GM12873 (cell line): ENCODE results near the gene ARHGEF2.

Experiments
- TF ChIP-seq, protein P1 (sequence below): IDR thresholded peaks from 2 replicates; pipeline ENCODE4 v1.5.1; 2012; ENCODE audit warnings: low read depth, mild to moderate bottlenecking, moderate library complexity, low read length, control low read depth; ENCODE audit not compliant: insufficient read depth; ENCODE audit errors: missing control alignments

The ARHGEF2 gene

DNA sequence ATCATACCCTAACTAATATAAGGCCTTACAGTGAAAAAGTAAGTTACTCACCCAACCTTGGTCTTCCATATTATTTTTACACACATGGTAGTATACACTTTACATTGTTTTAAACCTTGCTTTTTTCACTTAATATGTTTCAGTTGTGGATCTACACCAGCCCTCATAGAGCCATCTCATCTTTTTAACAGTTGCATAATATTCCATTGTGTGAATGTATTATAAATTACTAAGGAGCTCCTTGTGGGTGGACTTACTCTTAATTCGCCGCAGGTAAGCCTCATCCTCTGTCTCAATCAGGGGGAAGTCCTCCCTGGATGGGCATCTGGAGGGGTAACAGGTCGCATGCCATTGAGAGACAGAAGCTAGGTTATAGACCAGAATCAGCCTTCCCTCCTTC is 23.7 kb downstream of the ARHGEF2 start:
- TF ChIP-seq, protein P1, sequence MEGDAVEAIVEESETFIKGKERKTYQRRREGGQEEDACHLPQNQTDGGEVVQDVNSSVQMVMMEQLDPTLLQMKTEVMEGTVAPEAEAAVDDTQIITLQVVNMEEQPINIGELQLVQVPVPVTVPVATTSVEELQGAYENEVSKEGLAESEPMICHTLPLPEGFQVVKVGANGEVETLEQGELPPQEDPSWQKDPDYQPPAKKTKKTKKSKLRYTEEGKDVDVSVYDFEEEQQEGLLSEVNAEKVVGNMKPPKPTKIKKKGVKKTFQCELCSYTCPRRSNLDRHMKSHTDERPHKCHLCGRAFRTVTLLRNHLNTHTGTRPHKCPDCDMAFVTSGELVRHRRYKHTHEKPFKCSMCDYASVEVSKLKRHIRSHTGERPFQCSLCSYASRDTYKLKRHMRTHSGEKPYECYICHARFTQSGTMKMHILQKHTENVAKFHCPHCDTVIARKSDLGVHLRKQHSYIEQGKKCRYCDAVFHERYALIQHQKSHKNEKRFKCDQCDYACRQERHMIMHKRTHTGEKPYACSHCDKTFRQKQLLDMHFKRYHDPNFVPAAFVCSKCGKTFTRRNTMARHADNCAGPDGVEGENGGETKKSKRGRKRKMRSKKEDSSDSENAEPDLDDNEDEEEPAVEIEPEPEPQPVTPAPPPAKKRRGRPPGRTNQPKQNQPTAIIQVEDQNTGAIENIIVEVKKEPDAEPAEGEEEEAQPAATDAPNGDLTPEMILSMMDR = no peak

DNA sequence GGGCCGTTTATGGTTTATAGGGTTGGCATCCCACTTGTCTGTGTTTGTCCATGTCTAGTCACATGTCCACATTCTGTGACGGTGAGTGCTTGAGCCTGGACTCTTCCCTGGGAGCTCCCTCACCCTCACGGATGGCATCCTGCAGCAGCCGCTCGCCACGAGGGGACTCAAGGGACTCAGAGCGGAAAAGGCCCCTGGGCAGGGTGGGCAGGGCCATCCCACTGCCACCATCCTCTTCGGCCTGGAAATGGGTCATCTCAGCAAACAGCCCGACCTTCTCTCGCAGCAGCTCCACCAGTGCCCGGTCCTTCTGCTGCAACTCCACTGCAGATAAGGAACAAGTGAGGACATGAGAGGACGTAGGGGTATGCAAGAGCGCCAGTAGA is 25.8 kb downstream of the ARHGEF2 start:
- TF ChIP-seq, protein P1 = no peak

DNA sequence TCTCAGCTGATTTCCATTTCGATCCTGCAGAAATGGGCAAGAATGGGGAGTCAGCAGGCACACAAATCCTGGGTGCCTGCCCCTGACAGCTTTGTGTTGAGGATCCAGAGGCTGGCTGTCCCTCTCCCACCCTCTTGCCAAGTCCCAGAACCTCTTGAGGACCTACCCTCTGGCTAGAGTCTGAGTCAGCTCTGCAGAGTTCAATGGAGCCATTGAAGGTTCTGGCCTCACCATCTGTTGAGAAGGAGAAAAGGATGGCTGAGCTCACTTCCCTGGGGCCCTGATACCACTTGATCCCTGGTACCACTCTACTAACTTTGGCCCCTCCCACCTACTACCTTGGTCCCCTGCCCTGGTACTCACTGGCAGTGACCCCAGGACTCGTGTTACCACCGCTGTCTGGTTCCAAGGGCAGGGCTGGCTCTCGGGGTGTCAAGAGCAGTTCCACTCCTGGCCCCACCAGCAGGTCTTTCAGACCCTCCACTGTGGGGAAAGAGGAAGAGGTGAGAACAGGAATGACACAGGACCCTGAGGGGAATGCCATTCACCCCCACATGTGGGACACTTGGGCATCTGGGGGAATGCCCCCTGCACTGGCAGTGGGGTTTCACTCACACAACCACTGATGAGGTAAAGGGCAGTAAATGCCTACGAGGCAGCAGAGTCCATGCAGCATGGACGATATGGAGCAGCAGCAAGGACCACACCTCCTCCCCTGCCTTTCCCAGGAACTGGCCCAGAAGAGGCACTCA is 26.4 kb downstream of the ARHGEF2 start:
- TF ChIP-seq, protein P1 = no peak

DNA sequence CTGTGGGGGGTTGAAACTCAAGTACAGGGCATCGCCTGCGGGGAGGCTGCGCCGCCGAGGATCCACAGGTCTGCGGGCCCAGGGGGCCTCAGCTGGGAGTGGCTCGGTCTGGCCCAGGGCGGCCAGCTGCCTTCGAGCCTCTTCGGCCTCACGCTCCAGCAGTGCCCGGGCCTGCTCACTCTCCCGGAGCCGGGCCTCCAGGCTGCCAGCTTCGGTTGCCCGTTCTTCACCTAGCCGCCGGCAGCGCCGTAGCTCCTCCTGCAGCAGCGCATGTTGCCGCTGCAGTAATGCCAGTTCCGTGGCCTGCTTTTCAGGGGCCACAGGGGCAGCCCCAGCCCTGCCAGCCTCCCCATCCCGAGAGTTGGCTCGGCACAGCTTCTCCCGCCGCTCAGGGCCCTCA is 27.5 kb downstream of the ARHGEF2 start:
- TF ChIP-seq, protein P1 = no peak

DNA sequence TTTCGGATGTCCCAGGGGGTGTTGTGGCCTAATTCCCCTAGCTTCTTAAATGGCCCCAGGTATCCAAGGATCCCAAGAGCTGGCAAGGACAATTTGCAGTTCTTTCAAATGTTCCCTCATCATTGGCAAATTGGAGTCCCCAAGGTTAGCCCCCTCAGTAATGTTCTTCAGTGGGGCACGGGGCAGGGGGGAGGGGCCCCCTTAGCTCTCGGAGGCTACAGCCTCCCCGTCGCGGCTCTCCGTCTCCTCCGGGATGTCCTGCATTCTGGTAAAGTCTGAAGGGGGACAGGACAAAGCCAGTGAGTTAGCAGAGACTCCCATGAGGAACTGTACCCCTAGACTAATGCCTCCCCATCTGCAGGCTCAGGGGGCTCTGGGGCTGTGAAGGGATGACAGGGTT is 30.6 kb downstream of the ARHGEF2 start:
- TF ChIP-seq, protein P1 = no peak

DNA sequence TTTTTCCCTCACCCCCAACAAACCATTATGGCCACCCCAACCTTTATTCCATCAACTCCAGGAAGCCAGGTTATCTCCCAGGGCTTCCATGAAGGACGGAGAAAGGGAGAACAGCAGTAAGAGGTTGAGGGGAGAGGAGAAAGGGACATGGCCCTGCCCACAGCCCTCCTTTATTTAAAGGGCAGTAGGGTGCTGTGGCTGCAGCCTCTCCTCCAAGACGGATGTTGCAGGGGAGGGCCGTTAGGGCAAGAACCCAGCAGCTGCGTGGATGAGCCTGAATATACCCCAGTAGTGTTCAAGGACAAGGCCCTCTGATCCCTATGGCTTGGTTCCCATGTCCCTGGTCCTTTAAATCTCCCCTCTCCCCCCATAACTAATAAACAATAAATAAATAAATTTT is 31.1 kb downstream of the ARHGEF2 start:
- TF ChIP-seq, protein P1 = no peak

DNA sequence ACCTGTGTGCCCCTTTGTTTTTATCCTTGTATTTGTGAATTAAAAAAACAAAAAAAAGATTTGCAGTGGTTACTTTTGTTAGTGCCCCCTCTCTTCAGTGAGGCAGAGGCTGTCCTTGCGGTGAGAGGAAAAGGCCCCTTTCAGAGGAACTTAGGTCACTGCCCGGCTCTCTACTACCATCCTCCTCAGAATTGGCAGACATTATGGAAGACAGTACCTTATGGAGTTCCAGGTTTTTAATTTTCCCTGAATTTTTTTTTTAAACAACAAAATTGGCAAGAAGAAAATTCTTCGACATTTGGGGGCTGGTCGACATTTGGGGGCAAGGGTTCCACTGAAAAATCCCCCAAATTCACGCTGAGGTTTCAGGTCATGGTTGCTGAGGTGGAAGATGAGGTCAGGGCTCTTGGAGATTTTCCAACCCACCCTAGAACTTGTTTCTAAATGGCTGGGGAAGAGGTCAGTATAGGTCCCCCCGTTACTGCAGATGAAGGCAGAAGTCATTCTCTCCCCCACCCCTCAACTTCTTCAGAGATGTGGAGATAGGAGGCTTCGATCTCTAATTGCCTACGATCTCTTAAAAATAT is 31.6 kb downstream of the ARHGEF2 start:
- TF ChIP-seq, protein P1 = no peak
